Spleen (tissue), 11 donors: ENCODE measurements around the gene EXOC3. TPM values are rescaled to one million over a fixed set of nuclear protein-coding genes. Genes with fewer than 3 reads are reported as not detected.

Source experiments
- DNase-seq: peaks from one replicate; pipeline ENCODE4 v3.0.0-alpha.2; 2020
- H3K27ac ChIP-seq, 8 donors: fragments of 200-600 bp; sonication (generic) in 7 of 8; 1 replicate in 4 of 8; 2 replicates in 4 of 8; pipeline versions ENCODE4 v1.5.0 to v1.8.0; 2016 to 2021; ENCODE audit warnings: inconsistent platforms in 4 of 8, mild to moderate bottlenecking in 4 of 8, moderate library complexity in 1 of 8
- H3K27me3 ChIP-seq, 7 donors: fragments of 200-600 bp; sonication (generic) in 6 of 7; replicated peaks in 1 of 7; 1 replicate in 4 of 7; 2 replicates in 3 of 7; pipeline versions ENCODE4 v1.5.0 to v1.8.0; 2016 to 2021; ENCODE audit warnings: inconsistent platforms in 3 of 7, mild to moderate bottlenecking in 1 of 7
- H3K36me3 ChIP-seq, 6 donors: fragments of 200-600 bp; sonication (generic) in 5 of 6; 1 replicate in 4 of 6; 2 replicates in 2 of 6; pipeline versions ENCODE4 v1.5.0 to v1.8.0; 2016 to 2021; ENCODE audit warnings: inconsistent platforms in 2 of 6
- H3K4me1 ChIP-seq, 6 donors: fragments of 200-600 bp; sonication (generic) in 5 of 6; 1 replicate in 3 of 6; 2 replicates in 3 of 6; pipeline versions ENCODE4 v1.5.0 to v1.8.0; 2016 to 2021; ENCODE audit warnings: inconsistent platforms in 3 of 6
- H3K4me3 ChIP-seq, 8 donors: fragments of 200-600 bp; sonication (generic) in 7 of 8; 1 replicate in 4 of 8; 2 replicates in 4 of 8; pipeline versions ENCODE4 v1.5.0 to v1.8.0; 2016 to 2021; ENCODE audit warnings: inconsistent platforms in 4 of 8, mild to moderate bottlenecking in 4 of 8, moderate library complexity in 2 of 8
- H3K9me3 ChIP-seq, 8 donors: fragments of 200-600 bp; sonication (generic) in 7 of 8; 1 replicate in 4 of 8; 2 replicates in 4 of 8; pipeline versions ENCODE4 v1.5.0 to v1.8.0; 2016 to 2021; ENCODE audit warnings: inconsistent platforms in 4 of 8
- CTCF ChIP-seq, 11 experiments: fragments of 200-600 bp in 7 of 11; fragments of 450-650 bp in 4 of 11; sonication (generic) in 4 of 11; IDR thresholded peaks in 8 of 11; conservative IDR thresholded peaks in 3 of 11; 1 replicate in 7 of 11; 2 replicates in 4 of 11; pipeline versions ENCODE4 v1.4.0 to v1.8.0; 2016 to 2021; ENCODE audit warnings: antibody characterized with exemption in 11 of 11, inconsistent platforms in 4 of 11, mild to moderate bottlenecking in 1 of 11
- POLR2A ChIP-seq, 3 donors: fragments of 450-650 bp; IDR thresholded peaks; one replicate each; pipeline ENCODE4 v1.5.1; 2017; ENCODE audit warnings: antibody characterized with exemption in 3 of 3, mild to moderate bottlenecking in 1 of 3
- POLR2AphosphoS5 ChIP-seq, 3 donors: sonication (generic); formaldehyde crosslinking; IDR thresholded peaks; one replicate each; pipeline ENCODE4 v1.5.1; 2017; ENCODE audit warnings: antibody characterized with exemption in 3 of 3
- WGBS, 5 donors: extraction: QIAGEN DNeasy Blood & Tissue Kit in 3 of 5; methylation state at CpG; one replicate each; pipeline versions ENCODE4 v1.1.5 to v1.1.7; 2013 to 2018; 5-methylcytosine and 5-hydroxymethylcytosine counted together
- intact Hi-C: fragments of 100-400 bp; cut with DNase I; formaldehyde crosslinking; loops from one replicate; pipeline ENCODE4 v1.15.0; 2023; ENCODE audit warnings: low total_unique reads
- polyA plus RNA-seq, 3 donors: library from polyadenylated mRNA; stranded (reverse); fragments of 200-250 nt; gene quantifications; one replicate each; pipeline ENCODE4 v1.2.1, GENCODE V29; 2013
- total RNA-seq, 7 donors: library from RNA; depleted of rRNA in 3 of 7; stranded (reverse); fragments of >200 nt in 3 of 7; fragmentation: NEBNext Ultra II Directional in 4 of 7; extraction: Animal tissue kit (Norgen Biotek cat#: 25700) in 4 of 7; gene quantifications; one replicate each; pipeline versions ENCODE4 v1.1.0 to v1.2.1, GENCODE V29; 2016 to 2021
- donor health status: healthy with polysubstance abuse.
- donor health status: DM: no; HTN: no; CAD: no; lungs with moderate emphysema.
- donor health status: DM: no; HTN: no; CAD: no.
- donor health status: Bipolar disorder and iron deficiency.
- donor health status: healthy.
- donor health status: DM: no; HTN: no; CAD: no.
- donor health status: DM: yes; HTN: yes; CAD: no.

EXOC3 gene
- total and polyA plus RNA-seq, 10 donors, result 22.7 to 87.0 (median 71.0) TPM

GRCh38 chr5:446066-446882 lies 3.3 kb downstream of the EXOC3 start:
- no peak overlapping the region for H3K27ac ChIP-seq
- peaks cover 14 to 76% (median 36%) of the 10 kb centered on the region in 6 donors for H3K4me1 ChIP-seq
- TF ChIP-seq CTCF (IDR thresholded peaks at IDR 0.05 in 8 of 11, conservative IDR thresholded peaks at IDR 0.05 in 3 of 11), result no peak
- no peak for TF ChIP-seq POLR2A (IDR thresholded peaks at IDR 0.05)
- no peak for TF ChIP-seq POLR2AphosphoS5 (IDR thresholded peaks at IDR 0.05)
- H3K9me3 ChIP-seq, result peaks cover 0 to 9% (median 6%) of the 10 kb centered on the region in 8 donors
- intact Hi-C loops, result no loop called here
- H3K4me3 ChIP-seq, result no peak overlapping the region
- H3K27me3 ChIP-seq, result no peaks in the 10 kb centered on the region
- peaks cover 0 to 57% (median 44%) of the 10 kb centered on the region in 6 donors for H3K36me3 ChIP-seq
- DNase-seq, result peak; percentile 68
- 88 to 94% (median 90%) methylated on average over 17 to 19 of the region's 19 CpGs for WGBS, 5 donors

GRCh38 chr5:446883-447263 lies 3.9 kb downstream of the EXOC3 start:
- no peak for TF ChIP-seq POLR2AphosphoS5 (IDR thresholded peaks at IDR 0.05)
- peak in 9 of 11 experiments; percentile 32 to 67 (median 55) for TF ChIP-seq CTCF (IDR thresholded peaks at IDR 0.05 in 8 of 11, conservative IDR thresholded peaks at IDR 0.05 in 3 of 11)
- Histone ChIP-seq H3K27ac (no peak overlapping the region), H3K27me3 (no peaks in the 10 kb centered on the region), H3K4me1 (peaks cover 14 to 72% (median 33%) of the 10 kb centered on the region in 6 donors), H3K36me3 (peaks cover 0 to 63% (median 50%) of the 10 kb centered on the region in 6 donors), H3K4me3 (no peak overlapping the region), H3K9me3 (peaks cover 0 to 15% (median 12%) of the 10 kb centered on the region in 8 donors)
- 51 to 70% (median 61%) methylated on average over 7 of the region's 7 CpGs for WGBS, 5 donors
- DNase-seq, result peak; percentile 74
- intact Hi-C loops, result no loop called here

GRCh38 chr5:447501-447900 lies 4.5 kb downstream of the EXOC3 start:
- DNase-seq, result peak; percentile 67
- peaks cover 0 to 69% (median 56%) of the 10 kb centered on the region in 6 donors for H3K36me3 ChIP-seq
- TF ChIP-seq POLR2AphosphoS5 (IDR thresholded peaks at IDR 0.05) (no peak), CTCF (IDR thresholded peaks at IDR 0.05 in 8 of 11, conservative IDR thresholded peaks at IDR 0.05 in 3 of 11) (no peak)
- 89 to 97% (median 95%) methylated on average over 20 to 21 of the region's 21 CpGs for WGBS, 5 donors
- H3K4me1 ChIP-seq, result peaks cover 10 to 66% (median 26%) of the 10 kb centered on the region in 6 donors
- no peaks in the 10 kb centered on the region for H3K27me3 ChIP-seq
- H3K27ac ChIP-seq, result peak overlapping the region in 3 of 8 donors; percentile 54 to 72 (median 70)
- peaks cover 0 to 22% (median 18%) of the 10 kb centered on the region in 8 donors for H3K9me3 ChIP-seq
- intact Hi-C loops, result no loop called here
- no peak overlapping the region for H3K4me3 ChIP-seq

- WGBS, 5 donors, result 70 to 82% (median 73%) methylated on average over 21 of the region's 21 CpGs
- peak; percentile 89 for DNase-seq
- Histone ChIP-seq H3K27ac (peak overlapping the region in 5 of 8 donors; percentile 26 to 72 (median 55)), H3K27me3 (no peaks in the 10 kb centered on the region), H3K36me3 (peaks cover 0 to 77% (median 63%) of the 10 kb centered on the region in 6 donors), H3K9me3 (peaks cover 0 to 27% (median 22%) of the 10 kb centered on the region in 8 donors), H3K4me3 (no peak overlapping the region), H3K4me1 (peaks cover 10 to 69% (median 24%) of the 10 kb centered on the region in 6 donors)
- TF ChIP-seq POLR2AphosphoS5 (IDR thresholded peaks at IDR 0.05) (peak; percentile 59 to 69 (median 63)), CTCF (IDR thresholded peaks at IDR 0.05 in 8 of 11, conservative IDR thresholded peaks at IDR 0.05 in 3 of 11) (no peak)
- intact Hi-C loops, result no loop called here
Measured at GRCh38 chr5:448061-448765, 5.2 kb downstream of the EXOC3 start.
